SK-MEL-5 (cell line): ENCODE data around the gene TMEM97. TPM values are rescaled to one million over a fixed set of nuclear protein-coding genes. Genes with fewer than 3 reads are reported as not detected.
A peak's percentile ranks its signal among the peaks of the same experiment; 100 is the strongest.

ENCODE experiments used
- DNase-seq: peaks from one replicate; pipeline ENCODE4 v3.0.0-alpha.2; 2016; ENCODE audit warnings: low read depth, low spot score
- in situ Hi-C: cut with HindIII; loops from 2 replicates; pipeline ENCODE4 v1.10.0; 2016; ENCODE audit warnings: low sequenced_read_pairs, high pct_unique_total_duplicates, low pct_unique_long_range_greater_than_20kb
- total RNA-seq: library from RNA; depleted of rRNA; stranded (reverse); fragments of >200 nt; shearing (Covaris generic); gene quantifications from 2 replicates; pipeline ENCODE4 v1.2.3, GENCODE V29; 2014

Gene TMEM97
- total RNA-seq, 1 experiment from 2014 or later, result 44.3 TPM

DNA sequence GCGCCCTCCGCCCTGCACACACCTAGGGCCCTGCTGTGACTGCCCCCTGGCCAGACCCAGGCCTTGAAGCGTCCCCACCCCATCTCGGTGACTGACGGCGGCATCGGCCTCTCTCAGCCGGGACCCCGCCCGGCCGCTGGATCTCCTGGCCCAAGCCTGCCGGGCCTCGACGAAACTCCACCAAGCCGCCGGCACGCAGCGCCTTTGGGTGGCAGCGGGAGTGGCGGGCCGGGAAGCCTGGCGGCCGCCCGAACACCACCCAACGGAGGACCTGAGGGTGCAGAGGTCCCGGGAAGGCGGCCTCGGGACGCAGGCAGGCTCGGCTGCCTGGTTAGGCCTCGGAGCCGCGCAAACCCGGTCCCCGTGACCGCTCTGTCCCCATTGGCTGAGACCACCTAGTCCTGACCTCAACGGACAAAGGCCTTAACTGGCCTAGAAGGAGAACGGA, 12.0 kb upstream of the TMEM97 start:
- DNase-seq, result no peak
- in situ Hi-C loops, result no loop called here

- in situ Hi-C loops, result no loop called here
- DNase-seq, result no peak
Observed at GRCh38 chr17:28313841-28314240, 5.2 kb upstream of the TMEM97 start.

- no peak for DNase-seq
- in situ Hi-C loops, result no loop called here
Observed at GRCh38 chr17:28315846-28316705, 2.9 kb upstream of the TMEM97 start.

DNA sequence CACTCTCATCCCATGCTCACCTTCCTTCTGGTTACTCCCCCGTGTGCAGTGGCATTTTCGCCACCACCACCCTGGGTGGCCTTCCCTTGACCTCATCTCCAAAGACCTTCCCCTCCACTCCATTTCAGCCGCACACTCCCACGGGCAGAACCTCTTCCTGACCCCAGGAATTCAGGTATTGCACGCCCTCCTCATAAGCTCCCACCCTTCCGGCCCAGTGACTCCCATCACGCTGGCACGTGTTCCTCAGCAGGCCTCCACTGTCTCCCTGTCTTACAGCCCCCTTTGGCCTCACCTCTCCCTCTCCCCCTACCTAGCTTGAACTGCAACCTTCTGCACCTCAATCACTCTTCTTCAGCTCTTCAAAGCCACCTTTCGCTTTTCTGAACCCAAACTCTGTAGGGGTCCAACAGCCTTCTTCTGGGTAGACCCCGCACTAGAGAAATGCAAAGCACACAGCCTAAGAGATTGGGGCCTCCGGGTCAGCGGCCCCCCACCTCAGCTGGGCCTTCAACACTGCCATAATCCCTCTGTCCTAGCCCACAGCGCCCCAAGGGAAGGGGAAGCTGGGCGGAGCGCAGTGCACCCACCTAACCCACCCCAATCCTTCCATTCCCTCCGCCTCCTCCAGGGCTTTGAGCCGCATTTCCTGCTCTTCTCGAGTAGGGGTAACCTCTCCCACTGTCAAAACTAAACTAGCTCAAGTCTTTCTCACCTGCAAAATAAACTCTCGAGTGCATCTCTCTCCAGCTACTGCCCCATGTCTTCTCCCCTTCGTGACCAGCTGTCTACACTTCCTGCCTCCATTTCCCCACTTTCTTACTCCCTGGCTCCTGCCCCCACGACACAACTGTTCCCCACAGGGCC, 1.7 kb upstream of the TMEM97 start:
- in situ Hi-C loops, result no loop called here
- no peak for DNase-seq

DNA sequence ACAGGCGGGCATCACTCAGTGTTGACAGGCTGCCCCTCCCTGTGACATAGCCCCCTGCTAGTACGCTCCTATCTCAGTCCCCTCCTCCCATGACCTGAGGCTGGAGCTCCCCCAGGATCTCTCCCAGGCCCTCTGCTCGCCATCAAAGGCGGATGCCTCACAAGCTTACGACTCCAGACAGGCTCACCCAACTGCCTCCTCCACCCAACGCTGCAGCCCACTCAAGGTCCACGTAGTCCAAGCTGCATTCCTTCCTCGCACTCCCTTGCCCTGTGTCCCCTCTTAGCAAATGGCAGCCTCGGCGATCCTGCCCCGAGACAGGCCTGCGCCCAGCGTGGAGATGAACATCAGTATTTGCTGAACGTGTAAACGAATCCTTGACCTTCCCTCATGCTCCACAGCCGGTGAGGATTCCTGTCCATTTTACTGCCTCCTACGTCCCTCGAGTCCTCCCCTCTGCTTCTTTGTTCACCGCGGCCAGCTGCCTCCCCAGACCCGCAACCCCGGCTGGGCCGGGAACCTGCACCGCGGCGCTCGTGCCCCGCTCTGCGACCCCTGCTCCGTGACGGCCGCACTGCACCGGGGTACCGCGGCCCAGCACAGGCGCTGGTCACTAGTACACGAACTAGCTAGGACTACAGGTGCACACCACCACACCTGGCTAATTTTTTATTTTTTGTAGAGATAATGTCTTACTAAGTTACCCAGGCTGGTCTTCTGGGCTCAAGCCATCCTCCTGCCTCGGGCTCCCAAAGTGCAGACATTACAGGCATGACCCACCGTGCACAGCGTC, 838 bp upstream of the TMEM97 start:
- in situ Hi-C loops, result no loop called here
- no peak for DNase-seq

DNA sequence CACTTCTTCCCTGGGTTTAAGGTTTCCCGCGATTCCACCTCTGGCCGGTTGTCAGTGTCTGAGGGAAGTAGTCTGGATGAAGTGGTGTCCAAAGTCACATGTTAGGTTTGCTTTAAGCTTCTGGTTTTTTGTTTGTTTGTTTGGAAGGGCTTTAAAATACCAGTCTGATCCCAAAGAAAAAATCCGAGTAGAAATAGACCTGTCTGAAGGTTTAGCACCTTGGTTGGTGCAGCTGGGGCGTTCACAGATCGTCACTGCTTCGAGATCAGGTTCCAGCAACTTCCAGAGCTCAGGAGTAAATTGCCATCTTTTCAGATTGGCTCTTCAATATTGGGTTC, 567 bp downstream of the TMEM97 start:
- no peak for DNase-seq
- in situ Hi-C loops, result no loop called here

GRCh38 chr17:28320215-28321061, 1.4 kb downstream of the TMEM97 start:
- in situ Hi-C loops, result no loop called here
- no peak for DNase-seq

GRCh38 chr17:28324267-28324745, 5.3 kb downstream of the TMEM97 start:
- in situ Hi-C loops, result no loop called here
- no peak for DNase-seq

GRCh38 chr17:28324781-28325180, 5.8 kb downstream of the TMEM97 start:
- no peak for DNase-seq
- in situ Hi-C loops, result no loop called here

GRCh38 chr17:28325211-28325610, 6.2 kb downstream of the TMEM97 start:
- in situ Hi-C loops, result no loop called here
- no peak for DNase-seq

DNA sequence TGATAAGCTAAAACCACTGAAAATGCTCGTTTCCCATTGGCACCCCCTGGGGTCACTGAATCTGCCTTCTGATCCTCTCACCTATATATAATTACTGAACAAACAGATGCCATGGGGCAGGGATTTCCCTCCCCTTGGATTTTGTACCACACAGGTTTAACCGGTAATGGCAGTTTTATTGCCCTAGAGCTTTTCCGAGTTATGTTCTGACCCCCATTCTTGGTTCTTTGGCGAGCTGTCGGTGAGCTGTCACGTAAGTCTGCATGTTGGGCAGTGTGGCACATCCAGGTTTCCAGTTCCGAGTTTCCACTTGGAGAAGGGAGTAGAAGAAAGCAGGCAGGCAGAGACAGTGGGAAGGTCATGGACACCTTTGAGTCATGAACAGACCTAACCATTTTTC, 7.1 kb downstream of the TMEM97 start:
- in situ Hi-C loops, result no loop called here
- no peak for DNase-seq

DNA sequence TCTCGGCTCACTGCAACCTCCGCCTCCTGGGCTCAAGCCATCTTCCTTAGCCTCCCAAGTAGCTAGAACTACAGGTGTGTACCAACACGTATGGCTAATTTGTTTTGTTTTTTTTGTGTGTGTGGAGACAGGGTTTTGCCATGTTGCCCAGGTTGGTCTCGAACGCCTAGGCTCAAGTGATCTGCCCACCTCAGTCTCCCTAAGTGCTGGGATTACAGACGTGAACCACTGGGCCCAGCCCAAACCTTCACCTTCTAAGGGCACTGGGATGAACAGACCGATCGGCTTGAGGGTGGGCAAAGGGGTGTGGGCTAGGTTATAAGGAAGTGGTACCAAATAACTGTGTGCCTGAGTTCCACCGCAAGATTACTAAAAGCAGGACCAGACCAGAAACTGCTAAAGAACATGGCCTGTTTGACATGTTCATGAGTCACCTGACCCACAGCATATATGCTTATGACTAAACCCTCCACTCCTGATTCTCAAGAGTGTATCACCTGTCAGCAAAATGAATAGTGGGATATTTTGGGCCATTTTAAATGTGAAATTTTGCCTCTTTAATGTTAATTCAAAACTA, 8.1 kb downstream of the TMEM97 start:
- DNase-seq, result no peak
- in situ Hi-C loops, result no loop called here

DNA sequence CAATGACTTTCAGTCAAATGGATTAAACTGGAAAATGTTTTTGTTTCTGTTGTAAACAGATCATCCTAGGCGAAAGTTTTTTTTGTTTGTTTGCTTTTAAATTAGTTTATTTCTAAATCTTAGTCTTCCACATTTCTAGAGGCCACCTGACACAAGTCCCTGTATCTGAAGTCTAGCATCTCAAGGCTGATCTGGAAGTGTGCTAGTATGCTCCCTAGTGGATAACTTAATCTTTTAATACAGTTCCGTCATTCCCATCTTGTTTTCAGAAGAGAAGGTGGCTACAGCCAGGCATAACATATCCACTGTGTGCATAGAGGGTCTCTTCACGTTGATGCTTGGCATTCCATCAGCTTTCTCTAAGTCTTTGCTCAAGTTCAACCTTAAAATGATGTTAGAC, 8.7 kb downstream of the TMEM97 start:
- in situ Hi-C loops, result no loop called here
- peak; percentile 25 for DNase-seq

DNA sequence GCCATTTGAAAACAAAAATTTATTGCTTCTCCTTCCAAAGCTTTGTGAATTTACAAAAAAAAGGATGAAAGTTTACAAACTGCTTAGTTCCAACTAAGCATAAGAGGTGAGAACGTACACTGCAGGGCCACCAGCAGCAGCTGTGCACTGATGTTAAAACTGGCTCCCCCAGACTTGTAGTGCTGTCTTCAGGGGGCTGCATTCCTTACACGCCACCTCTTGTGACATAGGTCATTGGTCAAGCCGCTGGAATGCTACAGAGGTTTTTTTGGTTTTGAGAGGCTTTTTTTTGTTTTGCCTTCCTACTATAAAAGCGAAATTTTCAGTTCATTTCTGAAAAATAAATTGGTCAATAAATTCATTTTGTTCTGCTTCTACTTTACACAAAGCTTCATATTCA, 9.3 kb downstream of the TMEM97 start:
- in situ Hi-C loops, result no loop called here
- no peak for DNase-seq

DNA sequence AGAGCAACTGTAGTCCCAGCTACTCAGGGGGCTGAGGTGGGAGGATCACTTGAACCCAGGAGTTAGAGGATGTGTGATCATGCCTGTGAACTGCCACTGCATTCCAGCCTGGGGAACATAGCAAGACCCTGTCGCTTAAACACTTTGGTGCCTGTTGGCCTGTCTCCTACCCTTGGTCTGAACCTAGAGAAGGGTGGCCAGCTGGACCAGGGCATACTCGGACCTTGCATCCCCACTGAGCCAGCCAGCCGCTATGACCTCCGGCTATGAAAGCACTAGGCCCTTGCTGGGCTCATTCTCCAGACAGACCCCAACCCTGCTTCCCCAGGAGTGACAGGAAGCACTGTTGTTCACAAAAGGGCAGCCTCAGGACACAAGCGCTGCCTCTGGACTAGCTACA, 11.7 kb downstream of the TMEM97 start:
- no peak for DNase-seq
- in situ Hi-C loops, result no loop called here

DNA sequence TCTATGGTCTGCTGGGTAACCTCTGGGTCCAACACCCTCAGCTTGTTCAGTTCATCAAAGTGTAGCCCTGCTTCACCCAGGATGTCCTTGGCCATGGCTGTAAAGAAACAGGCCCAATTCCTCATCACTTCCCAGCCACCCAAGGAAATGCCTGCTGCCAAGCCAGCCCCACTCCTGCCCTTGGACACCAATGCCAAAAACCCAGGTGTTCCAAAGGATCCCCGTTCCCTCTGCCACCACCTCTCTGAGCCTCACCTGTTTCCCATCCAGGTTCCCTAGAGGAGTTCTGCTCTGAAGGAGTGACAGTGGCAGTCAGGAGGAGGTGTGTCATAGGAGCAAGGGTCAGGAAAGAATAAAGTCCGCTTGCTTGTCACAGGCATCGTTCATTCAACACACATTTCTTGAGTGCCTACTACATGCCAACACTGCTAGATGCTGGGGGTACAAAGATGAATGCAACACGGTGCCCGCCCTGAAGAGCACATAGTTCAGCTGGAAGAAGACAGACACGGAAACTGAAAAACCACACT, 13.0 kb downstream of the TMEM97 start:
- no peak for DNase-seq
- in situ Hi-C loops, result no loop called here
